Activated CD4-positive, CD25-positive, alpha-beta regulatory T cell (primary cell): ENCODE data around the gene ZDHHC18.

Experiments
- DNase-seq, 4 experiments: peaks; one replicate each; lab custom pipeline; 2025; lab: John Stamatoyannopoulos, UW

ZDHHC18 gene

GRCh38 chr1:26900815-26901511 is 74.5 kb downstream of the ZDHHC18 start:
- no peak for DNase-seq
